Measurements from ENCODE around the gene GBE1.

- TF ChIP-seq YY1 (IDR thresholded peaks at IDR 0.05; ENCODE audit: insufficient read depth, insufficient read length) (no peak), SUZ12 (IDR thresholded peaks at IDR 0.05; ENCODE audit: extremely low read depth, insufficient read depth, insufficient read length) (no peak), ZNF274 (IDR thresholded peaks at IDR 0.05; ENCODE audit: low read depth, low read length) (no peak)
Measured at GRCh38 chr3:81531846-81532245, 229.6 kb downstream of the GBE1 start.
